ENCODE measurements around the gene HEXD.

DNA sequence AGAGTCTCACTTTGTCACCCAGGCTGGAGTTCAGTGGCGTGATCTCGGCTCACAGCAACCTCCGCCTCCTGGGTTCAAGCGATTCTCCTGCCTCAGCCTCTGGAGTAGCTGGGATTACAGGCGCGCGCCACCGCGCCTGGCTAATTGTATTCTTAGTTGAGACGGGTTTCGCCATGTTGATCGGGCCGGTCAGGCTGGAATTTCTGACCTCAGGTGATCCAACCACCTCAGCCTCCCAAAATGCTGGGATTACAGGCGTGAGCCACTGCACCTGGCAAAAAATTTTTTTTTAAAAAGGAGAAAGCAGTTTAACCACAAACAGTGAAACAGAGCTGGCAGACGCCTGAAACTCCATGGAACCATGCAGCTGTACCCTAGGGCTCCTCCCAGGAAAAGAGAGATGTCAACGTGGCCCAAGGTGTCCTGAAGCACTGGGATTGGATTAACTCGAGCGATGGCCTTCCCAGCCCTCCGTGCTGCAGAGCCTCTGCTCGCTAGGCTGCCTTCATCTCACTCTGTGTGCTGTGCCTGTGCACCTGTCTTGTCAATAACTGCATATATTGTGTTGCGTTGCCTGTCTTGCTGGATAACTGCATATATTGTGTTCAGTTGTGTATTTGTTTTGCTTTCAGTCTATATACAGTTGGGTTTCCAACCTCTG lies 71.8 kb downstream of the HEXD start:
- no peak for TF ChIP-seq SUZ12 (IDR thresholded peaks at IDR 0.05; ENCODE audit: extremely low read depth, insufficient read depth, insufficient read length)
- TF ChIP-seq ZNF274 (IDR thresholded peaks at IDR 0.05; ENCODE audit: low read depth, low read length) = no peak

Data from NT2/D1 (cell line).